ENCODE results near the gene ZMYND8.
"Not testable (repeated sequence)": the region's sequence is repeated elsewhere in the genome, so short reads cannot be mapped to it uniquely, and the experiment has no call there.

Gene ZMYND8

GRCh38 chr20:47385968-47386367 lies 29.5 kb upstream of the ZMYND8 start:
- not testable (repeated sequence) for H3K4me3 ChIP-seq (ENCODE audit: low read depth, low read length); H3K9me3 ChIP-seq (ENCODE audit: control insufficient read depth, insufficient read depth, low read length); H3K4me1 ChIP-seq (ENCODE audit: control insufficient read depth, insufficient read depth, low read length); H3K36me3 ChIP-seq (ENCODE audit: control insufficient read depth, insufficient read depth, low read length); H3K9ac ChIP-seq (ENCODE audit: low read depth, low read length); H3K27me3 ChIP-seq (ENCODE audit: control insufficient read depth, insufficient read depth, low read length)

- Histone ChIP-seq H3K36me3 (ENCODE audit: control insufficient read depth, insufficient read depth, low read length) (no peaks in the 10 kb centered on the region), H3K4me1 (ENCODE audit: control insufficient read depth, insufficient read depth, low read length) (peaks cover 5% of the 10 kb centered on the region), H3K4me3 (ENCODE audit: low read depth, low read length) (no peak overlapping the region), H3K9me3 (ENCODE audit: control insufficient read depth, insufficient read depth, low read length) (no peaks in the 10 kb centered on the region), H3K27me3 (ENCODE audit: control insufficient read depth, insufficient read depth, low read length) (no peaks in the 10 kb centered on the region), H3K9ac (ENCODE audit: low read depth, low read length) (no peak overlapping the region)
These were observed 26.4 kb upstream of the ZMYND8 start for GRCh38 chr20:47382746-47383415.

- peaks cover 5% of the 10 kb centered on the region for H3K4me1 ChIP-seq (ENCODE audit: control insufficient read depth, insufficient read depth, low read length)
- H3K9ac ChIP-seq (ENCODE audit: low read depth, low read length): no peak overlapping the region
- H3K27me3 ChIP-seq (ENCODE audit: control insufficient read depth, insufficient read depth, low read length): no peaks in the 10 kb centered on the region
- H3K4me3 ChIP-seq (ENCODE audit: low read depth, low read length): no peak overlapping the region
- H3K36me3 ChIP-seq (ENCODE audit: control insufficient read depth, insufficient read depth, low read length): no peaks in the 10 kb centered on the region
- no peaks in the 10 kb centered on the region for H3K9me3 ChIP-seq (ENCODE audit: control insufficient read depth, insufficient read depth, low read length)
These were observed 24.0 kb upstream of the ZMYND8 start for GRCh38 chr20:47380481-47380880.

GRCh38 chr20:47379433-47380150 lies 23.1 kb upstream of the ZMYND8 start:
- H3K9ac ChIP-seq (ENCODE audit: low read depth, low read length): no peak overlapping the region
- no peaks in the 10 kb centered on the region for H3K9me3 ChIP-seq (ENCODE audit: control insufficient read depth, insufficient read depth, low read length)
- peaks cover 5% of the 10 kb centered on the region for H3K4me1 ChIP-seq (ENCODE audit: control insufficient read depth, insufficient read depth, low read length)
- no peaks in the 10 kb centered on the region for H3K36me3 ChIP-seq (ENCODE audit: control insufficient read depth, insufficient read depth, low read length)
- no peak overlapping the region for H3K4me3 ChIP-seq (ENCODE audit: low read depth, low read length)
- no peaks in the 10 kb centered on the region for H3K27me3 ChIP-seq (ENCODE audit: control insufficient read depth, insufficient read depth, low read length)

- no peaks in the 10 kb centered on the region for H3K36me3 ChIP-seq (ENCODE audit: control insufficient read depth, insufficient read depth, low read length)
- no peak overlapping the region for H3K9ac ChIP-seq (ENCODE audit: low read depth, low read length)
- H3K9me3 ChIP-seq (ENCODE audit: control insufficient read depth, insufficient read depth, low read length): no peaks in the 10 kb centered on the region
- H3K27me3 ChIP-seq (ENCODE audit: control insufficient read depth, insufficient read depth, low read length): no peaks in the 10 kb centered on the region
- no peak overlapping the region for H3K4me3 ChIP-seq (ENCODE audit: low read depth, low read length)
- peaks cover 3% of the 10 kb centered on the region for H3K4me1 ChIP-seq (ENCODE audit: control insufficient read depth, insufficient read depth, low read length)
These were observed 20.7 kb upstream of the ZMYND8 start for GRCh38 chr20:47377122-47377722.

- H3K9ac ChIP-seq (ENCODE audit: low read depth, low read length); H3K4me1 ChIP-seq (ENCODE audit: control insufficient read depth, insufficient read depth, low read length); H3K27me3 ChIP-seq (ENCODE audit: control insufficient read depth, insufficient read depth, low read length); H3K36me3 ChIP-seq (ENCODE audit: control insufficient read depth, insufficient read depth, low read length); H3K4me3 ChIP-seq (ENCODE audit: low read depth, low read length); H3K9me3 ChIP-seq (ENCODE audit: control insufficient read depth, insufficient read depth, low read length): not testable (repeated sequence)
These were observed 19.7 kb upstream of the ZMYND8 start for GRCh38 chr20:47376096-47376643.

GRCh38 chr20:47374121-47374520 lies 17.6 kb upstream of the ZMYND8 start:
- H3K9me3 ChIP-seq (ENCODE audit: control insufficient read depth, insufficient read depth, low read length); H3K36me3 ChIP-seq (ENCODE audit: control insufficient read depth, insufficient read depth, low read length); H3K27me3 ChIP-seq (ENCODE audit: control insufficient read depth, insufficient read depth, low read length); H3K4me3 ChIP-seq (ENCODE audit: low read depth, low read length); H3K9ac ChIP-seq (ENCODE audit: low read depth, low read length): not testable (repeated sequence)
- peaks cover 11% of the 10 kb centered on the region for H3K4me1 ChIP-seq (ENCODE audit: control insufficient read depth, insufficient read depth, low read length)

GRCh38 chr20:47373206-47373733 lies 16.8 kb upstream of the ZMYND8 start:
- no peak overlapping the region for H3K4me3 ChIP-seq (ENCODE audit: low read depth, low read length)
- no peaks in the 10 kb centered on the region for H3K9me3 ChIP-seq (ENCODE audit: control insufficient read depth, insufficient read depth, low read length)
- H3K9ac ChIP-seq (ENCODE audit: low read depth, low read length): no peak overlapping the region
- no peaks in the 10 kb centered on the region for H3K36me3 ChIP-seq (ENCODE audit: control insufficient read depth, insufficient read depth, low read length)
- H3K4me1 ChIP-seq (ENCODE audit: control insufficient read depth, insufficient read depth, low read length): peaks cover 11% of the 10 kb centered on the region
- no peaks in the 10 kb centered on the region for H3K27me3 ChIP-seq (ENCODE audit: control insufficient read depth, insufficient read depth, low read length)

- Histone ChIP-seq H3K9me3 (ENCODE audit: control insufficient read depth, insufficient read depth, low read length) (no peaks in the 10 kb centered on the region), H3K9ac (ENCODE audit: low read depth, low read length) (peak overlapping the region; percentile 24)
These were observed 14.6 kb upstream of the ZMYND8 start for GRCh38 chr20:47370850-47371782.

GRCh38 chr20:47370214-47370613 lies 13.7 kb upstream of the ZMYND8 start:
- no peaks in the 10 kb centered on the region for H3K9me3 ChIP-seq (ENCODE audit: control insufficient read depth, insufficient read depth, low read length)
- peaks cover 11% of the 10 kb centered on the region for H3K4me1 ChIP-seq (ENCODE audit: control insufficient read depth, insufficient read depth, low read length)
- no peak overlapping the region for H3K9ac ChIP-seq (ENCODE audit: low read depth, low read length)
- H3K4me3 ChIP-seq (ENCODE audit: low read depth, low read length): no peak overlapping the region
- H3K36me3 ChIP-seq (ENCODE audit: control insufficient read depth, insufficient read depth, low read length): peaks cover under 1% of the 10 kb centered on the region
- no peaks in the 10 kb centered on the region for H3K27me3 ChIP-seq (ENCODE audit: control insufficient read depth, insufficient read depth, low read length)

More at GRCh38 chr20:47370850-47371782, 14.6 kb upstream of the ZMYND8 start:
- H3K27me3 ChIP-seq (ENCODE audit: control insufficient read depth, insufficient read depth, low read length): no peaks in the 10 kb centered on the region
- no peak overlapping the region for H3K4me3 ChIP-seq (ENCODE audit: low read depth, low read length)
- no peaks in the 10 kb centered on the region for H3K36me3 ChIP-seq (ENCODE audit: control insufficient read depth, insufficient read depth, low read length)
- H3K4me1 ChIP-seq (ENCODE audit: control insufficient read depth, insufficient read depth, low read length): peaks cover 11% of the 10 kb centered on the region

GRCh38 chr20:47368301-47368700 lies 11.8 kb upstream of the ZMYND8 start:
- Histone ChIP-seq H3K27me3 (ENCODE audit: control insufficient read depth, insufficient read depth, low read length) (no peaks in the 10 kb centered on the region), H3K9me3 (ENCODE audit: control insufficient read depth, insufficient read depth, low read length) (no peaks in the 10 kb centered on the region), H3K4me1 (ENCODE audit: control insufficient read depth, insufficient read depth, low read length) (peaks cover 11% of the 10 kb centered on the region), H3K9ac (ENCODE audit: low read depth, low read length) (peak overlapping the region; percentile 81), H3K36me3 (ENCODE audit: control insufficient read depth, insufficient read depth, low read length) (peaks cover 5% of the 10 kb centered on the region), H3K4me3 (ENCODE audit: low read depth, low read length) (peak overlapping the region; percentile 98)
